HG02588 (cell line): ENCODE results near the gene COL13A1.

Experiments used
- ATAC-seq: cut with Tn5 transposase; IDR thresholded peaks from one replicate; pipeline ENCODE4 v1.9.1; 2021; ENCODE audit warnings: mild to moderate bottlenecking, moderate library complexity; ENCODE audit not compliant: unreplicated experiment

The COL13A1 gene

DNA sequence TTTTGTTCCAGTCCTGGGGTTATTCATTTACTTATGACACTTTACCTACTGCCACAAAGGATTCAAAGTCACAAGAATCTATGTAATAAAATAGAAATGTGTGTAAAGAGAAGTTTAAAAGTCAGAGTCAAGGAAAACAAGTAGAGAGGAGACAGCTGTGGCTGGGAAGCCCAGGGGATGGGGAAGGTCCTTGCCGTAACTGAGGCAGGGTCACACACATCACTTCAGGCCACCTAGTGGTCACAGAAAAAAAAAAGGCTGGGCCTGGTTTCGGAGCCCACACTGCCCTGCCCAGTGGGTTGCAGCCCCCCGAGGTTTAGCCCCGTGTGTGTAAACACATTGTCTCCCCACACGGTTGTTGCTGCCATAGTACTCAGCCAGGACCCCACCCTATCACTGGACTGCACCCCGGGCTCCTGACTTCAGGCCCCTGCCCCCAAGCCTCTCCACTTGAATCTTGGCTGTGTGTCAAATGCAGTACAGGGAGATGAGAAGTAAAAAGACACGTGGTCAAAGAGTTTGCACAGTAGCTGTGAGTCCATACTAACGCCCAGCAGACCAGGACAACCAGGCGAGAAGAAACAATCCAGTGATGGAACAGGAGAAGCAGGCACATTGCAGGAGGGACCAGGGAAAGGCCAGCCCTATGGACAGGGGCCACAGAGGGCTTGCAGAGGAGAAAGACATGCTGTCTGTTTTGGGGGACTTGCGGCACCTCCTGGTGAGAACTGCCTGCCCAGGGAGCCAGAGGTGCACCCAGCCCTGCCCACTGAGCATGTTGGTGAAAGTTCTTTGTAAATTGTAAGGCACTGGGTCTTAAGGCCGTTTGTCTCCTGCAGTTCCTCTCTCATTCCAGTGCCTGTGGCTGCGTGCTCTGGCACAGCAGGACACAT is 159.5 kb downstream of the COL13A1 start:
- ATAC-seq = no peak

DNA sequence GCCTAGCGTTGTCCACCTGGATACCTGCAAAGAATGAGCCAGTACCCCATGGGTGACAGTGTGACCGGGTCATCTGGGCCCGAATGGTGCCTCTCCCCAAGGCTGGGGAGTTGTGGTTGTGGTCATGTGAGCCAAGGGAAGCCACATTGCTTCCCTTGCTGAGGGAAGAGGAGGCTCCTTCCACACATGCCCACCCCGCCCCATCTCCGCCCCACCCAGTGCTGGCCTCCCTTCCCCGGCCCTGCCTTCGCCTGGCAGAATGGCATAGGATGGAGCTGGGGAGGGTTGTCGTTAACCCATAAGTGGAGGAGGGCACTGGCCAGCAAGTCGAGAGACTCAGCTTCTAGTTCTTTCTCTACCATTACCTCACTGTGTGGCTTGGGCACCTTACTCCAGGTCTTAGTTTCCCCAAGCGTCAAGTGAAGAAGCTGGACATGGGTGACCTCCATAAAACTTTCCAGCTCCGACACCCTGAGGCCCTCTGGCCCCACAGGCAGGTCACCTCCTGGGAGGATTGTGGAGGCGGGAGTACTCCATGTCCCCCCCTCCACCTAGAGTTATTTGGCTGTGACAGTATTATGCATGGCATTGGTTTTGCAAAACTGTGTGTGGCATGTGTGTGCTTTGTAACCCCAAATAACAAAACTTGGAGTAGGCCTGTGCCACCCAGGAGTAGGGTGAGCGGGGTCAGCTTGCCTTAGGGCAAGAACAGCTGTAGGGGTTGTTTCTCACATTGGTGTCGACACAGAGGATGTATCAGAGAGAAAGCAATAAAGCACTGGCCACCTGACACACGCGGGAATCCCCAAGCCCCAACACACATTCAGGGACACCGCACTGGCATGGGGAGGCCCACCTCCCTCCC is 160.4 kb downstream of the COL13A1 start:
- ATAC-seq = no peak

DNA sequence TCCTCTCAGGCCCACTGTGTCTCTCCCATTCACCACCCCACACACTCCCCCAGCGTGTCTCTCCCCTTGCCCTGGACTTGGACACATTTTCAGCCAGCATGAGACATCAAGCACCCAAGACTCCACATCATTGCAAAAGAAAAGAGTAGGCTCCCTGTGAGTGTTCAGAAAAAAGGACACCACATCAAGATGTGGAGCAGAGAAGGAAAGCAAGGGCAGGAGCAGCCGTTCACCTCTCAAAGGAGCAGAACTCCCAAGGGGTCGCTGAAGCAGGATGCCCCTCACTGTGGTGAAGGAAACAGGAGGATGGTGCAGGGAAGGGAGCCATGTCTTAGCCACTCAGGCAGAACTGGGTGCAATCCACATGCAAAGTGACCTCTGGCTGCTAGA is 161.0 kb downstream of the COL13A1 start:
- ATAC-seq = no peak

DNA sequence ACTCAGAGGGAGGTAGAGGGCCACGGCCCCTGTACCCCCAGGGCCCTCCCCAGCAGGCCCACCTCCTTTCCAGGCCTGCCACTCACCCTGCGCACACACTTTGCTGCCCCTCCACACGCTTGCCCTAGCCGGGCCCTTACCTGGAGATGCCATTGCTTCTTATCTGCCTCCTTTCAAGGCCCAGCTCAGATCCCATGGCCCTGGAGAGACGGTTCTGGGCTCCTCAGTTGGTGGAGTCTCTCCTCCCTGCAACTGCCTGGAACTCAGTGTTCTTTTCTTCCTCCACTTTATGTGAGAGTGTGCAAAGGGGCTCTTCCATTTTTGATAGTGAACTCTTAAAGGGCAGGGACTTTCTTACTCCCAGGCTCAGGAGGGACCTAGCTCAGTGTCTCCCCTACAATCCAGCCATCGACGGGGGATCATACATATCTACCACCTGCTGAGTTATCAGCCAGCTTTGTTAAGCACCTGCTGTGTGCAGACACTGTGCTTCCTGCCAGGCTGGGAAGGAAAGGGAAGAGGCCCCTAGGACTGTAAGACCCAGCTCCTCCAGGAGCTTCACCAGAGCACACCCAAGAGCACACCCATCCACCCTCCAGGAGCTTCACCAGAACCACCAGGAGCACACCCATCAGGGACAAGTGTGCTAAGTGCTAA is 161.6 kb downstream of the COL13A1 start:
- no peak for ATAC-seq

DNA sequence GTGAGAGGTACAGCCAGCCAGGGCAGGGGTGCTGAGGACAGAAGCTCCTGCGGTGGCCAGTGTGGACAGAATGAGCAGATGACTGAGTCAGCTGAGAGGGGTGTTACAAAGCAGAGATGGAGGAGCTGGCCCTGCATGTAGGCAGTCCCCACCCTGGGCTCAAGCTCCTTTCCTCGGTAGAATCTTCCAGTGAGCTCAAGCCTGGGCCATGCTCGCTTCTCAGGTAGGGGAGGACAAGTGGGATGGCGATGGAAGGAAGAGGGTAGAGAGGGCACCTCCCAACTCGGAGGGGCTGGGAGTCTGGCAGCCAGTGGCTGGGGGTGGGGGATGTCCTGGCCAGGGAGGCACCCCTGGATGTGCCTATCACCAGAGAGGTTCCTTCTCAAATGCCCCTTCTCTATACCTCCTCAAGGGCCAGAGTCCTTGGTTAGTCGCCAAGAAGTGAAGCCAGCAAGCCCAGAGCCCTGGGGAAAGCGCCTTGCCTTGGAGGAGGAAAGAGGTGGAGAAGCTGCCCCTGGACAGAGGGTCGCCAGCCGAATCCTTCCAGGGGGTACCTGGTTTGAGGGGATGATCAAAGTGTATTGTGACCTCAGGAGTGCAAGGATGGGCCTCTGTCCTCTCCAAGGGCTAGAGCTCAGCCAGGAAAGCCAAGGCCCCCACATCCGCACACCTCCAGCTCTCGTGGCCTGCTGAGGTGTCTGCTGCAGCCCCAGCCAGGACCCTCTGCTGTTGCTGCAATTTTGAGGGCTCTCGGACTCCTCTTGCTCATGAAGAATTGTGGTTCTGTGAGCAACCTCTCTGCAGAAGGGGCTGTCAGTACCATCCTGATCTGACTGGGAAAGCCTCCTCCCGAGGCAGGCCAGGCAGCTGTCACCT is 162.4 kb downstream of the COL13A1 start:
- no peak for ATAC-seq

DNA sequence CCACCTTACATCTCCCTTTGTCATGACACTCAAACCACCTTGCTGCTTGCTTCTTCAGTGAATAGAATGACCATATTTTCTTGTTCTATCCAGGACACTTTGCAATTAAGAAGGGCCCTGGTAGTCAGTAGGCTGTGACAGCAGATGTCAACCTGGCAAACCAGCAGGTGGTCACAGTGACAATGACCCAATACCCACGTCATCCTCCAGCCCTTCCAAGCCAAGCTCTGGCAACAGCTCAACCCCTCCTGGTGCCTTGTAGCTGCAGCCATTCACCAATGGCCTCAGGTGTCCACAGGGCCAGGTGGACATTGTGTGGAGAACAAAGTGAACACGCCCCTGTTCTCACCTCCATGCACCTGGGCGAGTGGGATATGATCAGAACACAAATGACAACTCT is 163.4 kb downstream of the COL13A1 start:
- no peak for ATAC-seq

DNA sequence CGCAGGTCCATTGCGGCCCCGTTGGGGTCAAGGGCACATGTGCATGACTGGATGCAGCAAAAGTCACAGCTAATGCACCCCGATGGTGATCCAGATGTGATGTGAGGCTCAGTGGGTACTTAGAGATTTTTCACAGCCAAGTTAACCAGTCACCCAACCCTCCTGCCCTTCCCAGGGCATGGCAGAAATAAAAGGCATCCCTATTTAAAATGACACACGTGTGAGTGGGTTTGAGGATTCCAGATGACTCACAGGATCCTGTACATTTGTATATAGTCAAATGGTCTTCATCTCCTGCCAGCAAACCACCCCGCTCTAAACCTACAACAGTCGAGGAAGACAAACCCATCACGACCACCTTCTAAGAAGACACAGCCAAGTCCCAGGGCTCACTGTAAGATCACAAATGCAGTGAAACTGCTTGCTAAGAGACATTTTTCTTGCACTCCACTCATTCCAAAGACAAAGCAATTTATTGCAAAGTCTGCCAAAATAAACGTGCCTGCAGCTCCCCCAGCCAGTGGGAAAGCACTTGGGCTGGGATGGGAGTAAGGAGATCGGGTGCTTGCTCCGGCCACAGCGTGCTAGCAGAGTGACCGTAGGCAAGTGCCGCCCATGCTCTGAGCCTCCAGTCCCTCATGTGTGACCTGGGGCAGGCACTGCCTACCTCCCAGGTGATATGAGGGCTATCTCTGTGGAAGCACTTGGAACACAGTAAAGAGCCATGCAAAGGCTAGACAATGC is 164.4 kb downstream of the COL13A1 start:
- no peak for ATAC-seq

DNA sequence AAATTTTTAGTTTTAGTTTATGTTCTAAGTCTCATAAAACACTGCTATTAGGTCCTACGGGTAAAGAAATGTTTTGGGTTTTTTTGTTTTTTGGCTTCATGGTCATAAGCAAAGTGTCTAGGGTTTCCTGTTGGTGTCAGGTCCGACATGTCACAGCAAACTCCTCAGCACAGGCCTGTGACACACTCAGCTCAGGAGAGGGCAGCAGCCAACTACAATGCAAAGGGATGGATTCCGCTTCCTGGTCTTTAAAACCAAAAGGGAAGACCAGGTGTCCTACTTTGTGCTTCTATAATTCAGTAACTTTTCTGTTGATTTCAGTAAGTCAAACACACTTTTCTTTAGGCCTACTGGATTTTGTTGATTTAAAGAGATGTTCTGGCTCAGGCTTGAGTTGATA is 167.1 kb downstream of the COL13A1 start:
- no peak for ATAC-seq

DNA sequence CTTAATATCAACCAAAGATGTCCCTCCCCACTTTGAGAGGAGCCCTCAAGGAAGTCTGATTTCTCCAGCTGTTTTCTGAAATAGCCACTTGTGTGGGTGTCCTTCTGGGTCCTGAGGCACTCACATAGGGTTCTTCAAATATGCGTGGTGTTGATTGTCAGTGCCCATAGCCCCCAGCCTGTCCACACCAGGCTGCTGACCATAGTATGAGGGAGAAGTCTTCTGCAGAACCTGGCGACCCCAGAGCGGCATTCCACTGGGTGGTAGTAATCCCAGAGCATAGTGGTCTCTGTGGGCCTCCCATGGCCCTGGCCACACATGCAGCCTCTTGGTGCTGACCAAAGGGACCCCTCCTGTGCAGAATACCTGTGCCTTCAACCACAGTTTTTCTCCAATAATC is 168.3 kb downstream of the COL13A1 start:
- no peak for ATAC-seq

DNA sequence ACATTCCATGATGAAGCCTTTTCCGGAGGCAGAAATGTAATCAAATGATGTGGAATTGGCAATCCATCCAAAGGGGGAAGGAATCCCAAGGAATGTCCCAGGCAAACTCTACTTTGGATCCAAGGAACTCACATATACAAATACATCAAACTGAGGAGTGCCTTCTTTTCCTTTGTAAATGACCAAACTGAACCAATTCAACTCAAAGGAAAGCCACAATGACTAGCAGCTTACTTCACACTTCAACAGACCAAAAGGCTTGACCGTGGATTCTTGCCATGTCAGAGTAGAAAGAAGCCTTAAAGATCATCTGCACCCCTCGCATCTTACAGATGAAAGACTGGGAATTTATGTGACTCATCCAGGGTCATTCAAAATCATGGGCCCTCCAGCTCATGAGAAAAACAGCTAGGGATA is 171.3 kb downstream of the COL13A1 start:
- no peak for ATAC-seq

DNA sequence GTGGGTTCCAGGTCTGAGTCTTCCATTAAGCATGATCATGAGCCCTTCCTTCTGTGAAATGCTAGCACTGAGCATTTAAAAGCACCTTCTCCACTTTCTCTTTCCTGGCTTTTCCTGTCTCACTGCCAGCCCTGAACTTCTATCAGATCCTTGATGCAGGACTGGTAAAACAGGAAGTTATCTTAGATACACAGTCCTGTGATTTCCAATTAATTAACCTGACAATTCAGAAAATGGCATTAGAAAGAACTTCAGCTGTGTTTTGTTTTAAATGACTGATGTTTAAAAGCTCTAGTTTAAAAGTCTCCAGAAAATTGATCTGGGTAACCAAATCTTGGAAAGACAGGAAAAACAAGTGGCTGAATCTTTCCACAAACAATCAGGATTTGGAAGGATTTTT is 172.0 kb downstream of the COL13A1 start:
- ATAC-seq = no peak

DNA sequence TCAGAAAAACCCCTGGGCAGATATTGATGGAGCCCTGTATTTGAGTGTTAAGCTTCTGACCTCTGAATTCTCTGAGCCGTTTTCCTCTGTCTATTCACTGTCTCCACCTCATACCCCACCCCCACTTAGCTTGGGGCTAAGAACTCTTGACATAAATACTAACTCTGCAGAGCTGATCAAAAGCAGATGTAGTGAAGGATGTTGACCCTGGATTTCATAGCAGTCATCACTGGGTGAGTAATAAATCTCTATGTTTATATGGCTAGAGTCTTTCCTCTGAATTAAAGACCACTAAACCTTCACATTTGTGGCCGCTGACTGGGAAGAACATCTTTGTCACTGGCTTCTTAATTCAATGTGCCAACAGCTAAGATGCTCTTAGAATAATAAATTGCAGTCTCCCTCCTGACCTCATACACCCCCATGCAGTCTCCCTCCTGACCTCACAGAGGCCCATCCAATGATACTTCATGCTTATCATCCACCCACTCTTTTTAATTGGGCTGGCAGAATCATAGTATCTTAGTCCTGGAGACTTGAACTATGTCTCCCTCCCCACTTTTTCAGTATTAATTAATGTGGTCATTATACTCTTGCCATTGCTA is 172.9 kb downstream of the COL13A1 start:
- no peak for ATAC-seq

DNA sequence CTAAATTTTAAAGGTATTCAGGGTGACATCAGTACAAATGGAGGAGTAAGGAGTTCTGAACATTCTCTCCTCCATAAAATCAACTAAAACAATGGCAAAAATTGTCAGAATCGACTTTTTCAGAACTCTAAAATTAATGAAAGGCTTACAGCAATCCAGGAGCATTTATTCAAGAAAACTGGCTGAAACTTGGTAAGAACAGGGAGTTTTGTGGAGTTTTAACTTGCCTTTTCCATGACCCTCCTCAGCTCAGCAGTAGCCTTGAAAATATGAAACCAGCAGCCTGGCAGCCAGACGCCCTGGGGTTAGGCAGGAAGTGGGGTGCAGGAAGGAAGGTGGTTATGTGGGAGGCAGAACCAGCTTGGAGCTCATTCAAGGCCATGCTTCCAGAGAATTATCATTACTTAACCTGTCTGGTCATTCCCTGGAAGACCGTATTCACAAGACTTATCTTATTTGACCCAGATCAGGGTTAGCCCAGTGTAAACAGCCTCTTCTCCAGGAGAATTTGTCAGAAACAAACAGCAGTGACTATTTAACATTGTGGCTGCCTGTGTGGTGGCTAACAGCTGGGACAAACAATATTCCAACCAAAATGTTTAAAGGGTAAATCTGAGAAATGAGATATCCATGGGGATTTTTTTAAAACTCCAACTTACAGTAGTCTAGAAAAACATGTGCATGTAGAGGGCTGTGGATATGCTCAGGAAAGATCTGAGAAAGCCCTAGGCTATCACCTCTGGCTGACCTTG is 175.3 kb downstream of the COL13A1 start:
- ATAC-seq = no peak

DNA sequence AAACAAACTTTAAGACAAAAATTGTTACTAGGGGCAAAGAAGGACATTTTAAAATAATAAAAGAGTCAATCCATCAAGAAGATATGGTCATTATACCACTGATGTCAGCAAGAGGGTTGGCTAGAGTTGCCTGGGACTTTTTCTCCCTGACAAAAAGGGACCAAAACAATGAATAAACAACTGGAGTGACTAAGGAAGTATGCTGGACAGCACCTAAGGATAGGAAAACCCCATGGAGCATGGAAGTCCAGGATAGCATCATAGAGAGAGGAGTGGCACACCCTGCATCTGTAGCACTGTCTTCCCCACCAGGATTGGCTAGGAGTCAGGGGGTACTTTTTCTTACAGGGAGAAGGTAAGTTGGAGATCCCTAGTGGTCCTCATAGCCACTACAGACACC is 177.5 kb downstream of the COL13A1 start:
- no peak for ATAC-seq

DNA sequence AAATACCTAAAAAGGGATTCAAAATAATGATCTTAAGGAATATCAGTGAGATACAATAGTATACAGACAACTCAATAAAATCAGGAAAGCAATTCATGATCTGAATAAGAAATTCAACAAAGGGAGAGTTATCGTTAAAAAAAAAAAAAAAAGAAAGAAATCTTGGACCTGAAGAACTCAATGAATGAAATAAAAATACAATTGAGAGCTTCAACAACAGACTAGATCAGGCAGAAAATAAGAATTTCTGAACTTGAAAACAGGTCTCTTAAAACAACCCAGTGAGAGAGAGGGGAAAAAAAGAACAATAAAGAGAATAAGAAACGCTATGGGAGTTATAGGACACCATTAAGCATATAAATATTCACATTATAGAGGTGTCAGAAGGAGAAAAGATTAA is 179.0 kb downstream of the COL13A1 start:
- ATAC-seq = no peak

DNA sequence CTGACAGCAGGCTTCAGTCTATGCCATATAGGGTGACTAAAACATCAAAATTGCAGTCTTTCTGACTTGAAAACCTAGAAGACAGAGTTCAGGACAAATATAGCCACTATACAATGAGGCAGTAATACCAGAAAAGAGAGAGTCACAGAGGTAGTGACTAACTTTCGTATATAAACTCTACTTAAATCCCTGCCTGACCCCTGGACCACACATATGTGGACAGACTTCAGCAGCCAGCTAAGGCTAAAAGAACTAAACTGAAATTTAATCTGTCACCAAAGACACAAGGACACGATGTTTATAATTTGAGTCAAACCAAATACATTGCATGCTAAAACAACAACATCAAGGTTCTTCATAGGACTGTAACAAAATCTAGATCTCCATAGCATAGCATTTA is 186.4 kb downstream of the COL13A1 start:
- no peak for ATAC-seq

DNA sequence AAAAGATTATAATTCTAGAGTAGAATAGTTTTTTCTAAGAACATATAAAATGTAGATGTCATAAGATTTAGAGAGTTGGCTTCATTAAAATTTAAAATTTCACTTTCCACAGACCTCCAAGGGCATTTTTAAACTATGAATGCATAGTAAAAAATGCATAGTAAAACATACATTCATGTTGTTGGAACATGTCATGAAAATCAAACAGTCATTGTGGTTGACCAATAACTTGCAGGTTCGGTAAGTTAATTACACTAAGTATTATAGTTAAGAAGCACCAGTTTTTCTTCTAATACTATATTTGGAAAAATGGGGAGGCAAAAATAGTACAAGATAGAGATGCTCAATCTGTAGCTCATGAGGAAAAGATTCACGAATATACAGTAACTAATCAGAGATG is 189.4 kb downstream of the COL13A1 start:
- no peak for ATAC-seq

DNA sequence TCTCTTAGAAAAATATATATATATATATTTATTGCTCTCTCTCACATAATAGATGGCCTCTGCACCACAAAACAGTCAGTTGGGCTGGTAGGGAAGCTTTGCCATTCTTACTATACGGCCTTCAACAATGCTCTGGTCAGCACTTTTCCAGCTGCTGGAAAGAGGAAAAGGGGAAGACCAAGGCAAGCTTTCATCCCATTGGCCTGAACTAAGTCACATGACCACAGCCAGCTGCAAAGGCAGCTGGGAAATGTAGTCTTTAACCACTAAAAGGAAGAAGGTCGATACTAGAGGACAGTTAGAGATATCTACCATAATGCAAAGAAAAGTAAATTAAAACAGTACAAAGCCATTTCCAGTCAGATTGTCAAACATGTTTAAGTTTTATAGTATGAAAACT is 192.6 kb downstream of the COL13A1 start:
- ATAC-seq = no peak

DNA sequence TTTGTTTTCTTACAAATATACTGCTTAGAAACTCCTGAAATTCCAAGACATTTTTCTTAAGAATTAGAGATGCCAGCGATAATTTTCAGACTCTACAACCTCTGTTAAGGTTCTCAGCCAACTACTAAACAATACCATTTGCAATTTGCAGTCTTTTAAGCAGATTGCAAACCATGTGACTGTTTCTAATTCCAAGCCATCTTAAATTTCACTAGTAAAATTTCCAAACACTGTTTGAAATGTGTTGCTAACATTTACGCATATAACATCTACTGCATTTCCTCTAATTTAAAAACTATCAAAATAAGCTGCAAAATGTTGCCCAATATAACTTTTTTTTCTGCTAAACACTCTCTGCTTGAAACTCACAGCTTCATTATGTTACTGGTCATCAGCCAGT is 194.9 kb downstream of the COL13A1 start:
- ATAC-seq = no peak
